ENCODE results near the gene CORO2A. TPM values are rescaled to one million over a fixed set of nuclear protein-coding genes. Genes with fewer than 3 reads are reported as not detected.

The CORO2A gene
- total and polyA plus RNA-seq, 2 of the 4 experiments (the other 2 are of a cell fraction) = 1.9 to 2.2 TPM

- no peak for TF ChIP-seq ELK1 (IDR thresholded peaks at IDR 0.05; ENCODE audit: borderline replicate concordance, low read depth, low read length)
- TF ChIP-seq USF2 (IDR thresholded peaks at IDR 0.05; ENCODE audit: low read depth, low read length) = peak; percentile 39; the same call in 1 of the 2 replicates
Observed at GRCh38 chr9:98192503-98193335, at the start of gene CORO2A (continued).

Measured in IMR-90 (cell line).